ENCODE data around the gene LYZL2.

Gene LYZL2

GRCh38 chr10:30589441-30589840 is 40.1 kb downstream of the LYZL2 start:
- DNase-seq: no peak

DNA sequence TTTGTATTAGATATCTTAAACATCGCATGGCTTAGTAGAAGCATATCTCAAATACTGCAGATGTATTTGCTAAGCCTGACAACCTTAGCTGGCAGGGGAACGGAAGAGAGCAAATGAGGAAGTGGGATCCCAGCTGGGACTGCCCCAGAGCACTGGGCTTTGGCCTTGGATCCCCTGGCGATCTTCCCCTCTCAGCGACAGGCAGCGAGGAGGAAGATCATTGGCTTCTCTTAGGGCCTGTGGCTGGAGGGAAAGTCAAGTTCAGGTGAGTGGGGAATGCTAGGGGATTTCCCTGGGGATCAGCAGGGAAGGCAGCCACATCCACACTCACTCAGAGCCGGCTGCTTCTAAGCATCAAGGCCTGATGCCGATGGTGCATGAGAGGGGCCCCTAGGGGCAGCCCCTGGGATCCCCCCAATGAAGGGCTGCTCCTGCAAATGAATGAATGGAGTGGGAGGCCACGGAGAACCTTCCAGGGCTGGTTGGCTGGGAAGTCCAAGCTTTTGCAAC is 42.0 kb downstream of the LYZL2 start:
- no peak for DNase-seq

DNA sequence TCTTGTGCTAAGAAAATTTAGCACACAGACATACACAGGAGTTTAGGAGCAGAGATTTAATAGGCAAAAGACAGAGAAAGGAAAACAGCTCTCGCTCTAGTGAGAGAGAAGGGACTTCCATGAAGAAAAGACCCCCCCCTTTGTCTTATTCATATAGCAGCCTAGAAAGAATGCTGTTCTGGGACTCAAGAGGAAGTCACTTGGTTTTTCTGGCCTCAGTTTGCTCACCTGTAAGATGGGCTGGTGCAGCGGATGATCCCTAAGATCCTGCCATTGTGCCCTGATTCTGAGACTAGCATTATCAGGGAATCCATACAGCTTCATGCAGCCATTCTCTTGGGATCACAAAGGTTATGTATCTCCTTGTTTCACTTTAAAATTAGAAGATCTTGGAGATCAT is 42.7 kb downstream of the LYZL2 start:
- no peak for DNase-seq

- no peak for DNase-seq
These were observed 45.7 kb downstream of the LYZL2 start for GRCh38 chr10:30583778-30584415.

DNA sequence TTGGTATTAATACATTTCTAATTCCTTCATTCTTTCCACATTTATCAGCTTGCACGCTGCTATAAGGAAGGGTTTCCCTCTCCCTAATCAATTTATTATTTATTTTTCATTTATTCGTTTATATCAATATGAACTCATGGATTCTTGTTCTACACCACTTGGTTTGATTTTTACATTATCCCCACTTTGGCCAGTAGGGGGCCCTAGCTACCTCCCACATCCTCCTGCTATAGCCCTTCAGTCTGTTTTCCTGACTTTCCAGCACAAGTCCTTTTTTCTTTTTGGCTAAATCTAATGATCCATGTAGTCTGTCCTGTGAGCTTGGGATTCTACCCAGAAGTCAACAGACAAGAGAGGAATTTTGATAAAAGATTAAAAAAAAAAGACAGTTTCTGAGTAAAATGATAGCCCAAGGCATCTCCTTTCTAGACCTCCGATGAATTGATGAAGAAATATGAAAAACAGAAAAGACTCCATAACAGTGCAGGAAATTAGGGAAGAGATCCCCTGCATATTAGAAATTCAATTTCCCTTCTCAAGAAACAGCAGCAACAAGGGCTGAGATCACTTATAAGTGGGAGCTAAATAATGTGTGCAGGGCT is 47.7 kb downstream of the LYZL2 start:
- no peak for DNase-seq

DNA sequence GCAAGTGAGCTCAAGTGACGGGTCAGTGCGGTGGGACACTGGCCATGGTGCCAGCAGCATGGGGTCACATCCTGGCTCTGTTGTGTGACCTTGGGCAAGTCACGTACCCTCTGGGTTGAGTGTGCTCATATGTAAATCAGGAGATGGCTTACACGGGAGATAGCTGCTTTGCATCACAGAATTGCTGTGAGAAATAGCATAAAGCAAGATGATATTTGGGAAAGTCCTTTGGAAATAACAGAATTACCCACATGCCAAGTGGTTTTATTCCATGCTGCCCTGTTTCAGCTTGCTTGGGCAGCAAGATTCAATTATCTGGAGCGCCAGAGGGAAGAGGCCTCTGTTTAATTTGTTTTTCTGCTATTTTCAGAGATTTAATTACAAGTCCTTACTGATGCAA is 48.9 kb downstream of the LYZL2 start:
- DNase-seq: no peak

DNA sequence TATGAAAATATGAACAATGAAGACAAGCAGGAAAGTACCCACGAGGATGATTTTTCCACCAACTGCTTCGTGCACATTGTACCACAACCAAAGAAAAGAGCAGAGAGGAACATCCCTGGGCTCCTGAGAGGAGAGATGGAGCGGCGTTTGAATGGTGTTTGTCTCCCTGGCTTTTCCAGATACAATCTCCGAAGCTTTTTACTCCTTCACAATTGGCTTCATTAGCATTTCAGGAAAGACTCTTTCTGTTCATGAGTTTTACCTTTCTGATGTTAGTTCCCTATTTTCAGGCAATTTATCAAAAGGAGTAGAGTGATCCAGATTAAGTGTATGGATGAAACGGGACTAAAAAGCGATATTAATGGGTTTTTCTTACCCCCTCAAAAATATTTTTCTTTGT is 49.3 kb downstream of the LYZL2 start:
- no peak for DNase-seq

GRCh38 chr10:30579574-30579973 is 50.0 kb downstream of the LYZL2 start:
- no peak for DNase-seq

DNA sequence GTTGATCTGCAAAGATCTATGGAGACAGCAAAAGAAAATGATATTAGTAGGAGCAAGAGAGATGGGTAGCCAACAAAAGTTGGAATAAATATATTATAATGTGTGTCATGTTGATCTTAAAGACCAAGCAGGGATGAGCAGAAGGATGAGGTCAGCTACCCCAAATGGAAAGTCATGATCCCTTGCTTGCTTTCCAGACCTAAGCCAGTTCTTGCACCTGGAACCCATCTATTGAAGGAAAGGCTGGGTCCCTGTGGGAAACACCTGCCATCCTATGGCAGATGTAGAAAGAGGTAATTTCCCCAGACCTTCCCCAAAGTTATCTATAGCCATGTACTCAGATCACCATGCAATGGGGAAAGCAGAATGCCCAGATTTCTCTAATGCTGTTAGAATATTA is 52.5 kb downstream of the LYZL2 start:
- DNase-seq: no peak

- DNase-seq: no peak
These were observed 52.9 kb downstream of the LYZL2 start for GRCh38 chr10:30576641-30577040.

GRCh38 chr10:30574432-30574796 is 55.1 kb downstream of the LYZL2 start:
- no peak for DNase-seq

- no peak for DNase-seq
These were observed 55.7 kb downstream of the LYZL2 start for GRCh38 chr10:30573721-30574431.

- no peak for DNase-seq
These were observed 64.1 kb downstream of the LYZL2 start for GRCh38 chr10:30565449-30565848.

DNA sequence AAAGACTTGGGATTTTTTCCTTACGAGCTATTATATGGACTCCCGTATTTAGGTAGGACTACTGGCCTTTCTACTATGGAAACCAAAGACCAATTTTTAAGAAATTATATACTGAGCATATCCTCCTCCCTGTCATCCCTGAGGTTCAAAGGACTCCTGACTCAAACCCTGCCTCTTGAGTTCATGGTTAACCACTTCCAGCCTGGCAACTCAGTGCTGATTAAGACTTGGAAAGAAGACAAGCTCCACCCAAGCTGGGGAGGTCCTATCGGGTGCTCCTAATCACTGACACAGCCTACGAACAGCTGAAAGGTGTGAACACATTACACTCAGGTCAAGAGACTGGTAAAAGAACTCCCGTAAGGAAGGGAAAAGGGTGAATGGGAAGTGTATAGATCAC is 66.8 kb downstream of the LYZL2 start:
- DNase-seq: no peak
